ENCODE data around the gene APOL1. TPM values are rescaled to one million over a fixed set of nuclear protein-coding genes. Genes with fewer than 3 reads are reported as not detected.
"Not testable (repeated sequence)": the region's sequence is repeated elsewhere in the genome, so short reads cannot be mapped to it uniquely, and the experiment has no call there.

Gene APOL1
- total and polyA plus RNA-seq, 10 donors, result 10.0 to 108 (median 44.7) TPM

DNA sequence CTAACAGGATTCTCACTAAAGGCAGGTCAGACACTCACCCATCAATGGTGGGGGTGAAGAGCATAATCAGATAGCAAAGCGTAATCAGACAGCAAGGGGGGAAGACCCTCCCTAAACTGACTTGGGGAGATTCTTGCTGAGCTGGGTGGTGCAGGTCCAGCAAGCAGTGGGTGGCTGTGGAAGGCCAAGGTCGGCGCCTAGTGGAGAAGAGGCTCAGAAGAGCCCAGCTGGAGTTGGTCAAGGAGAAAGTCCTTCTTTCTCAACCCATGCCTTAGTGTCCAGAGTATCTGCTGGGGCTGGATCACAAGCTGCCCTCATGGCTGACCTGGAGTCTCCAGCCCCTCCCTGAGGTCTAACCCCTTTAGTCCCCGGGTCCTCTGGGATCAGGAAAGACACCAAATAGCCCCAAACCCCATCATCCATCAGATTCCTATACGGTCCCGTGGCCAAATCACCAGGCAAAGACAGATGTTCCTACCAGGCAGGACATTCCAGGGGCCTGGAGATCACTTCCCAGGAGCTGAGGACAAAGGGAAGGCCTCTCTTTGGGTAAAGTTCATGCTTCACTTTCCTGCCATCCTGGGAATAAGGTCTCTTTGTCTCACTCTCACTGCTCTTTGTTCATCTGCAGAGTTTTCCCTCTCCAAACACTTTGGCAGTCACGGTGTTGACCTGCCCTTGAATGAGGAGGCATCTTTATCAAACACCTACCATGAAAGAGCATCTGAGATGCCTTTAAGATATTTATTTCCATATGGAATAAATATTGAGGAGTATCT, 11.1 kb downstream of the APOL1 start:
- H3K36me3 ChIP-seq, result peaks cover 0 to 92% (median 49%) of the 10 kb centered on the region in 6 donors
- 79 to 93% (median 86%) methylated on average over 7 of the region's 7 CpGs for WGBS, 5 donors

DNA sequence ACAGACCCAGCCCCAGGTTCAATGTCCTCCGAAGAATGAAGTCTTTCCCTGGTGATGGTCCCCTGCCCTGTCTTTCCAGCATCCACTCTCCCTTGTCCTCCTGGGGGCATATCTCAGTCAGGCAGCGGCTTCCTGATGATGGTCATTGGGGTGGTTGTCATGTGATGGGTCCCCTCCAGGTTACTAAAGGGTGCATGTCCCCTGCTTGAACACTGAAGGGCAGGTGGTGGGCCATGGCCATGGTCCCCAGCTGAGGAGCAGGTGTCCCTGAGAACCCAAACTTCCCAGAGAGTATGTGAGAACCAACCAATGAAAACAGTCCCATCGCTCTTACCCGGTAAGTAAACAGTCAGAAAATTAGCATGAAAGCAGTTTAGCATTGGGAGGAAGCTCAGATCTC, 14.1 kb downstream of the APOL1 start:
- DNase-seq, result no peak

More for the DNA sequence above, 11.1 kb downstream of the APOL1 start:
- Histone ChIP-seq H3K4me1 (peaks cover 4 to 27% (median 15%) of the 10 kb centered on the region in 6 donors), H3K27ac (peak overlapping the region in 5 of 8 donors; percentile 8 to 45 (median 35))
- H3K9me3 ChIP-seq; intact Hi-C loops (cut with DNase I; ENCODE audit: low total_unique reads); DNase-seq; H3K27me3 ChIP-seq (replicated peaks in 1 of 7); H3K4me3 ChIP-seq: not testable (repeated sequence)

DNA sequence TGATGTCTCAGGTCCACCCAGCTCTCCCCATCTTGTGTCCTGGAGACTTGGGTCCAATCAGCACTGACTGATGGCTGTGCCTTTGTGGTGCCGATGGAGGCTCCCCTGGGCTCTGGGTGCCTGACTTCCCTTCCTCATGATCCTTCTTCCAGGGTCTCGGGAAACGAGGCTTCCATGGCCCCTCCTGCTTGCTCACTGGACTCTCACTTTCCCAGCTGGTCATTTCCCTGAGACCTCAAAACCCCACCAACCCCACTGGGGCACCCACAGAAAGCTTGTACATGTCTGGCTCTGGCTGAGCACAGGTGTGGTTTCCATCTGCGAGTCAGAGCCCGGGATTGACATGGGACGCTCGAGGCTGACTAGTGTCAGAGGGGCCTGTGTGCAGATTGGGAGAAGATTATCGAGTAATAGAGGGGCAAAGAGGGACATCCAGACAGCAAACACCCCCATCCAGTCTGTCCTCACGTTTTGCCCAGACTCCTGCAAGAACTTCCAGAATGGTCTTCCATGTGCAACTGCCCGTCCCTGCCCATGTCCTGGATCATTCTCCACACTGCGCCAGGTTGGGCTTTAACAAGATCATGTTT, 15.1 kb downstream of the APOL1 start:
- no peak for DNase-seq
- no peaks in the 10 kb centered on the region for H3K27me3 ChIP-seq (replicated peaks in 1 of 7)
- TF ChIP-seq POLR2AphosphoS5 (IDR thresholded peaks at IDR 0.05) (no peak), POLR2A (IDR thresholded peaks at IDR 0.05) (no peak)
- TF ChIP-seq, protein P1, sequence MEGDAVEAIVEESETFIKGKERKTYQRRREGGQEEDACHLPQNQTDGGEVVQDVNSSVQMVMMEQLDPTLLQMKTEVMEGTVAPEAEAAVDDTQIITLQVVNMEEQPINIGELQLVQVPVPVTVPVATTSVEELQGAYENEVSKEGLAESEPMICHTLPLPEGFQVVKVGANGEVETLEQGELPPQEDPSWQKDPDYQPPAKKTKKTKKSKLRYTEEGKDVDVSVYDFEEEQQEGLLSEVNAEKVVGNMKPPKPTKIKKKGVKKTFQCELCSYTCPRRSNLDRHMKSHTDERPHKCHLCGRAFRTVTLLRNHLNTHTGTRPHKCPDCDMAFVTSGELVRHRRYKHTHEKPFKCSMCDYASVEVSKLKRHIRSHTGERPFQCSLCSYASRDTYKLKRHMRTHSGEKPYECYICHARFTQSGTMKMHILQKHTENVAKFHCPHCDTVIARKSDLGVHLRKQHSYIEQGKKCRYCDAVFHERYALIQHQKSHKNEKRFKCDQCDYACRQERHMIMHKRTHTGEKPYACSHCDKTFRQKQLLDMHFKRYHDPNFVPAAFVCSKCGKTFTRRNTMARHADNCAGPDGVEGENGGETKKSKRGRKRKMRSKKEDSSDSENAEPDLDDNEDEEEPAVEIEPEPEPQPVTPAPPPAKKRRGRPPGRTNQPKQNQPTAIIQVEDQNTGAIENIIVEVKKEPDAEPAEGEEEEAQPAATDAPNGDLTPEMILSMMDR (IDR thresholded peaks at IDR 0.05 in 8 of 11, conservative IDR thresholded peaks at IDR 0.05 in 3 of 11), result no peak

More for the DNA sequence above, 14.1 kb downstream of the APOL1 start:
- Histone ChIP-seq H3K9me3 (no peaks in the 10 kb centered on the region), H3K4me1 (peaks cover 0 to 6% (median 0%) of the 10 kb centered on the region in 6 donors), H3K27ac (no peak overlapping the region), H3K4me3 (no peak overlapping the region), H3K27me3 (replicated peaks in 1 of 7) (no peaks in the 10 kb centered on the region), H3K36me3 (peaks cover 0 to 62% (median 32%) of the 10 kb centered on the region in 6 donors)
- intact Hi-C loops (cut with DNase I; ENCODE audit: low total_unique reads), result no loop called here
- TF ChIP-seq POLR2AphosphoS5 (IDR thresholded peaks at IDR 0.05) (no peak), POLR2A (IDR thresholded peaks at IDR 0.05) (no peak)
- TF ChIP-seq, protein P1 (IDR thresholded peaks at IDR 0.05 in 8 of 11, conservative IDR thresholded peaks at IDR 0.05 in 3 of 11), result no peak
- WGBS, 5 donors, result 96 to 98% (median 98%) methylated on average over 4 of the region's 4 CpGs

DNA sequence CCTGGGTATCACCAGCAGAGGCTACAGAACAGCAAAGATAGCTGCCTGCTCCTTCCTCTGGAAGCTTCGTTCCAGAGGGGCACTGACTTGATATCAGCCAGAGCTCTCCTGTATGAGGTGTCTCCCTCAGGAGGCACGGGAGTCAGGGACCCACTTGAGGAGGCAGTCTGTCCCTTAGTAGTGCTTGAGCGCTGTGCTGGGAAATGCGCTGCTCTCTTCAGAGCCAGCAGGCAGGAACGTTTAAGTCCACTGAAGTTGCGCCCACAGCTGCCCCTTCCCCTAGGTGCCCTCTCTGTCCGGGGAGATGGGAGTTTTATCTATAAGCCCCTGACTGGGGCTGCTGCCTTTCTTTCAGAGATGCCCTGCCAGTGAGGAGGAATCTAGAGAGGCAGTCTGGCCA, 18.3 kb downstream of the APOL1 start:
- intact Hi-C loops (cut with DNase I; ENCODE audit: low total_unique reads), result loop anchor here (10.0 kb wide), 1 partner anchor 76 kb away; no protein-coding TSS in a partner anchor
- H3K27me3 ChIP-seq (replicated peaks in 1 of 7); H3K4me1 ChIP-seq; H3K4me3 ChIP-seq; DNase-seq; H3K9me3 ChIP-seq; H3K27ac ChIP-seq: not testable (repeated sequence)
- peaks cover 0 to 21% (median 8%) of the 10 kb centered on the region in 6 donors for H3K36me3 ChIP-seq
- 87 to 97% (median 92%) methylated on average over 5 to 7 of the region's 7 CpGs for WGBS, 5 donors

More for the DNA sequence above, 15.1 kb downstream of the APOL1 start:
- Histone ChIP-seq H3K9me3 (no peaks in the 10 kb centered on the region), H3K27ac (no peak overlapping the region), H3K36me3 (peaks cover 0 to 53% (median 24%) of the 10 kb centered on the region in 6 donors), H3K4me3 (no peak overlapping the region), H3K4me1 (peaks cover 0 to 6% (median 0%) of the 10 kb centered on the region in 6 donors)
- intact Hi-C loops (cut with DNase I; ENCODE audit: low total_unique reads), result no loop called here
- 82 to 96% (median 93%) methylated on average over 11 of the region's 11 CpGs for WGBS, 5 donors

DNA sequence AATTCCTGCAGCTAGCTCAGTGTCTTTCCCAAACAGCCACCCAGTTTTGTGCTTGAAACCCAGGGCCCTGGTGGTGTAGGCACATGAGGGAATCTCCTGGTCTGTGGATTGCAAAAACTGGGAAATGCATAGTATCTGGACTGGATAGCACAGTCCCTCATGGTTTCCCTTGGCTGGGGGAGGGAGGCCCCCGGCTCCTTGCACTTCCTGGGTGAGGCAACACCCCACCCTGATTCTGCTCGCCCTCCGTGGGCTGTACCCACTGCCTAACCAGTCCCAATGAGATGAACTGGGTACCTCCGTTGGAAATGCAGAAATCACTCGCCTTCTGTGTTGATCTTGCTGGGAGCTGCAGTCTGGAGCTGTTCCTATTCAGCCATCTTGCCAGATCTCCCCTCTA, 19.0 kb downstream of the APOL1 start:
- intact Hi-C loops (cut with DNase I; ENCODE audit: low total_unique reads), result loop anchor here (10.0 kb wide), 1 partner anchor 77 kb away; no protein-coding TSS in a partner anchor
- not testable (repeated sequence) for H3K27ac ChIP-seq; H3K4me1 ChIP-seq; DNase-seq; H3K9me3 ChIP-seq; H3K4me3 ChIP-seq; H3K27me3 ChIP-seq (replicated peaks in 1 of 7)
- 71 to 92% (median 77%) methylated on average over 4 to 5 of the region's 5 CpGs for WGBS, 5 donors
- peaks cover 0 to 13% (median 3%) of the 10 kb centered on the region in 6 donors for H3K36me3 ChIP-seq
